OCI-LY7 (cell line): ENCODE results near the gene MFAP2. TPM values are rescaled to one million over a fixed set of nuclear protein-coding genes. Genes with fewer than 3 reads are reported as not detected.

ENCODE experiments used
- BruUV-seq: library from RNA; stranded (reverse); fragments of 400-500 nt; replicated peaks from 2 replicates; lab custom pipeline; 2021; lab: Mats Ljungman, UMichigan
- CTCF ChIA-PET: fragments of 300-600 bp; sonication (Branson Sonifier 250); formaldehyde crosslinking; loops from one replicate; lab custom pipeline; 2022; ENCODE audit warnings: antibody characterized with exemption; ENCODE audit not compliant: unreplicated experiment; lab: Charles Lee
- POLR2A ChIA-PET: fragments of 300-600 bp; sonication (Branson Sonifier 250); formaldehyde crosslinking; loops from one replicate; lab custom pipeline; 2022; ENCODE audit warnings: antibody characterized with exemption; lab: Charles Lee
- DNase-seq: peaks from one replicate; pipeline ENCODE4 v3.0.0-alpha.2; 2015; ENCODE audit warnings: low spot score
- H2AFZ ChIP-seq: fragments of 200-600 bp; sonication (generic), shearing (Covaris generic); 2 replicates; pipeline ENCODE4 v1.6.1; 2014; ENCODE audit warnings: mild to moderate bottlenecking, antibody characterized with exemption, low read length, moderate library complexity
- H3K27ac ChIP-seq: fragments of 200-600 bp; sonication (generic); 2 replicates; pipeline ENCODE4 v1.5.1; 2014; ENCODE audit warnings: mixed run types, low read depth, mild to moderate bottlenecking, moderate library complexity, low read length, inconsistent platforms; ENCODE audit not compliant: poor library complexity, severe bottlenecking
- H3K36me3 ChIP-seq: fragments of 200-600 bp; sonication (generic); 2 replicates; pipeline ENCODE4 v1.6.1; 2014; ENCODE audit warnings: mild to moderate bottlenecking, antibody characterized with exemption, low read length, moderate library complexity, mixed read lengths; ENCODE audit not compliant: insufficient read depth
- H3K4me1 ChIP-seq: fragments of 200-600 bp; sonication (generic); 2 replicates; pipeline ENCODE4 v1.5.1; 2014; ENCODE audit warnings: mild to moderate bottlenecking, low read length; ENCODE audit not compliant: insufficient read depth, poor library complexity, severe bottlenecking
- H3K4me2 ChIP-seq: fragments of 200-600 bp; sonication (generic); 2 replicates; pipeline ENCODE4 v1.6.1; 2014; ENCODE audit warnings: mild to moderate bottlenecking, low read length
- H3K4me3 ChIP-seq: fragments of 200-600 bp; sonication (generic); 2 replicates; pipeline ENCODE4 v1.5.1; 2014; ENCODE audit warnings: mild to moderate bottlenecking, low read depth, low read length; ENCODE audit not compliant: poor library complexity, severe bottlenecking
- H3K79me2 ChIP-seq: fragments of 200-600 bp; sonication (generic); 2 replicates; pipeline ENCODE4 v1.6.1; 2016; ENCODE audit warnings: low read depth, mild to moderate bottlenecking, low read length, moderate library complexity, mixed read lengths; ENCODE audit not compliant: insufficient read depth
- H3K9me2 ChIP-seq: fragments of 200-600 bp; sonication (generic); 2 replicates; pipeline ENCODE4 v1.6.1; 2016; ENCODE audit warnings: mild to moderate bottlenecking, low read length, mixed read lengths; ENCODE audit not compliant: insufficient read depth
- H3K9me3 ChIP-seq: fragments of 200-600 bp; sonication (generic); 2 replicates; pipeline ENCODE4 v1.6.1; 2014; ENCODE audit warnings: mild to moderate bottlenecking, mixed run types, low read length, mixed read lengths
- H4K20me1 ChIP-seq: fragments of 200-600 bp; sonication (generic); 2 replicates; pipeline ENCODE4 v1.6.1; 2014; ENCODE audit warnings: mild to moderate bottlenecking, antibody characterized with exemption, low read length, moderate library complexity, mixed read lengths; ENCODE audit not compliant: insufficient read depth
- EZH2phosphoT487 ChIP-seq: fragments of 200-600 bp; sonication (generic); IDR thresholded peaks from 2 replicates; pipeline ENCODE4 v1.6.1; 2018; ENCODE audit warnings: low read depth, borderline replicate concordance, mild to moderate bottlenecking, mixed run types, antibody characterized with exemption, low read length, moderate library complexity, mixed read lengths
- intact Hi-C: fragments of 100-400 bp; cut with micrococcal nuclease; formaldehyde crosslinking; loops from one replicate; pipeline ENCODE4 v1.10.0; 2022; ENCODE audit not compliant: unreplicated experiment
- total RNA-seq, 2 experiments: library from RNA; depleted of rRNA in 1 of 2; stranded (reverse); fragments of >200 nt in 1 of 2; shearing (Covaris generic) in 1 of 2; gene quantifications; 2 replicates each; pipeline ENCODE4 v1.2.3, GENCODE V29; 2014 to 2022
- TF ChIP-seq, protein P1 (sequence below): fragments of 200-600 bp; sonication (generic); conservative IDR thresholded peaks from 2 replicates; pipeline ENCODE4 v1.5.1; 2014; ENCODE audit warnings: mild to moderate bottlenecking, antibody characterized with exemption, low read length, moderate library complexity, mixed read lengths

The MFAP2 gene
- total RNA-seq, 2 experiments from 2014 or later = not detected

DNA sequence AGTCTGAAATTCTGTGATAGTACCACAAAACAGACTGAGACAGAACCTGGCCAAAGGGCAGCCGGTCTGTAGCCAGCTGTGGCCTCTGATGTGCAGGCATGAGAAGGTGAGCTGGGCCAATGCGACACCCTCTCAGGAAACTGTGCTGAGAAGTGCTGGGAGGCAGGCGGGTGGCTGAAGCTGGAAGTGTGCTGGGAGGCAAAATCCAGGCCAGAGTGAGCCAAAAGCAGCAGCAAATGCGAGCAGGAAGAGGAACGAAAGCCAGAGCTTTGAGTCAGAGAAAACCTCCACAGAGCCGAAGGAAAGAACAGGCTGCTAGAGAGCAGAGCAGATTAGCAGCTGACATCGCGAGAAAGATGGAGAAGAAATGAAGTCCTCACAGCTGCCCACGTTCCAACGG, 41.5 kb upstream of the MFAP2 start:
- Histone ChIP-seq H4K20me1 (no peaks in the 10 kb centered on the region), H2AFZ (no peak overlapping the region), H3K4me1 (no peaks in the 10 kb centered on the region), H3K79me2 (no peaks in the 10 kb centered on the region), H3K4me2 (no peak overlapping the region), H3K36me3 (peaks cover 91% of the 10 kb centered on the region), H3K4me3 (no peak overlapping the region), H3K27ac (no peak overlapping the region), H3K9me3 (no peaks in the 10 kb centered on the region), H3K9me2 (no peaks in the 10 kb centered on the region)
- no peak for TF ChIP-seq EZH2phosphoT487
- TF ChIP-seq, protein P1, sequence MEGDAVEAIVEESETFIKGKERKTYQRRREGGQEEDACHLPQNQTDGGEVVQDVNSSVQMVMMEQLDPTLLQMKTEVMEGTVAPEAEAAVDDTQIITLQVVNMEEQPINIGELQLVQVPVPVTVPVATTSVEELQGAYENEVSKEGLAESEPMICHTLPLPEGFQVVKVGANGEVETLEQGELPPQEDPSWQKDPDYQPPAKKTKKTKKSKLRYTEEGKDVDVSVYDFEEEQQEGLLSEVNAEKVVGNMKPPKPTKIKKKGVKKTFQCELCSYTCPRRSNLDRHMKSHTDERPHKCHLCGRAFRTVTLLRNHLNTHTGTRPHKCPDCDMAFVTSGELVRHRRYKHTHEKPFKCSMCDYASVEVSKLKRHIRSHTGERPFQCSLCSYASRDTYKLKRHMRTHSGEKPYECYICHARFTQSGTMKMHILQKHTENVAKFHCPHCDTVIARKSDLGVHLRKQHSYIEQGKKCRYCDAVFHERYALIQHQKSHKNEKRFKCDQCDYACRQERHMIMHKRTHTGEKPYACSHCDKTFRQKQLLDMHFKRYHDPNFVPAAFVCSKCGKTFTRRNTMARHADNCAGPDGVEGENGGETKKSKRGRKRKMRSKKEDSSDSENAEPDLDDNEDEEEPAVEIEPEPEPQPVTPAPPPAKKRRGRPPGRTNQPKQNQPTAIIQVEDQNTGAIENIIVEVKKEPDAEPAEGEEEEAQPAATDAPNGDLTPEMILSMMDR = no peak
- no TSS peak for BruUV-seq
- intact Hi-C loops = no loop called here
- CTCF ChIA-PET = no interaction called here
- POLR2A ChIA-PET = no interaction called here
- no peak for DNase-seq

DNA sequence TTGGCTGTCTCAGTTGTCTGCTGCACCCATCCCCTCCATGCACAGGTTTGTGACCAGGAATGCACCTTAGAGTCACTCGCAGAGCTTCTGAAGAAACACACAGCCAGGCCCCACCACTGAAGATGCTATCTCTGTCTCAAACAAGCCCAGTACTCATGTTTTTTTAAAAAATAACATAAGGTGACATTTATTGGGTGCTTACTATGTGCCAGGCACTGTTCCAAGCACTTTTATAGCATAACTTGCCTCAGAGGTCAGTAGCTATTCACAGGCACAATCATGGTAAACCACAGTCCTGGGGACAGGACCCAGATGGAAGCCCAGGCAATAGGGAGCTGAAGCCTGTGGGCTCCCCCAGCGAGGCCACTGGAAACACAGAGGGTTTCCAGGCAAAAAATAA, 40.1 kb upstream of the MFAP2 start:
- H3K79me2 ChIP-seq = no peaks in the 10 kb centered on the region
- no peak for TF ChIP-seq EZH2phosphoT487
- TF ChIP-seq, protein P1 = no peak
- no peak overlapping the region for H3K27ac ChIP-seq
- H4K20me1 ChIP-seq = no peaks in the 10 kb centered on the region
- intact Hi-C loops = no loop called here
- no peak overlapping the region for H2AFZ ChIP-seq
- ChIA-PET POLR2A (no interaction called here), CTCF (no interaction called here)
- no peaks in the 10 kb centered on the region for H3K9me2 ChIP-seq
- H3K9me3 ChIP-seq = no peaks in the 10 kb centered on the region
- H3K4me1 ChIP-seq = no peaks in the 10 kb centered on the region
- no peak overlapping the region for H3K4me3 ChIP-seq
- no peak overlapping the region for H3K4me2 ChIP-seq
- peaks cover 78% of the 10 kb centered on the region for H3K36me3 ChIP-seq
- no TSS peak for BruUV-seq
- DNase-seq = no peak

DNA sequence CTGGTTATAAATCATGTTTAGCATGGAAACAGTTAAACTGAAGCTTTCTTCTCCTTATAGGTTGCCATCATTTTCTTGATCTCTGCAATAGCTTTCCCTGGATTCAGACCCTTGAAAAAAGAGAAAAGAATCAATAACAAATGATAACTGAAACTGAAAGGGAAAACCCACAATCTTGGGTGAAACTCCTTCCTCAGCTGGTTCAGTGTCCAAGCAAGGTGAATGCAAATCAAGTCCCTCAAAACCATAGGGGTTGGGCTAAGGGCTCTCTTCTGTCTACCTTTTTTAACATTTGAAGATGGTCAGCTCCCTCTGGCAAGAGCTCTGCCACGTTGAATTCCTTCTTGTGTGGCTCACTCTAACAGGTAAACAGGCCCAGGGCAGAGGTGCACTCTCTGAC, 38.4 kb upstream of the MFAP2 start:
- Histone ChIP-seq H3K79me2 (no peaks in the 10 kb centered on the region), H3K9me2 (no peaks in the 10 kb centered on the region), H3K9me3 (no peaks in the 10 kb centered on the region), H3K36me3 (peaks cover 62% of the 10 kb centered on the region), H3K4me2 (no peak overlapping the region), H3K27ac (no peak overlapping the region), H3K4me1 (no peaks in the 10 kb centered on the region), H4K20me1 (no peaks in the 10 kb centered on the region), H3K4me3 (no peak overlapping the region), H2AFZ (no peak overlapping the region)
- POLR2A ChIA-PET = no interaction called here
- CTCF ChIA-PET = no interaction called here
- DNase-seq = no peak
- BruUV-seq = no TSS peak
- intact Hi-C loops = no loop called here
- TF ChIP-seq EZH2phosphoT487 = no peak
- TF ChIP-seq, protein P1 = no peak
